ENCODE measurements around the gene QSOX1.
A peak's percentile ranks its signal among the peaks of the same experiment; 100 is the strongest.

The QSOX1 gene

GRCh38 chr1:180154325-180155181 lies at the start of gene QSOX1:
QSOX1 (plus strand) TSS chr1:180154869; CDS start chr1:180154908, 39 bp downstream.
- H3K4me3 ChIP-seq (ENCODE audit: control insufficient read depth, low read depth, low read length), result peak within 1 kb of the TSS; percentile 92
- peak; percentile 41 for DNase-seq (ENCODE audit: low read depth)
- TF ChIP-seq CTCF (IDR thresholded peaks at IDR 0.05; ENCODE audit: control insufficient read depth, insufficient read depth, low read depth, low read length, missing control alignments), result no peak

- TF ChIP-seq CTCF (IDR thresholded peaks at IDR 0.05; ENCODE audit: control insufficient read depth, insufficient read depth, low read depth, low read length, missing control alignments), result no peak
- DNase-seq (ENCODE audit: low read depth), result no peak
- no peak overlapping the region for H3K4me3 ChIP-seq (ENCODE audit: control insufficient read depth, low read depth, low read length)
Measured at GRCh38 chr1:180112091-180112490, 42.6 kb upstream of the QSOX1 start.

GRCh38 chr1:180112984-180113647 lies 41.6 kb upstream of the QSOX1 start:
- TF ChIP-seq CTCF (IDR thresholded peaks at IDR 0.05; ENCODE audit: control insufficient read depth, insufficient read depth, low read depth, low read length, missing control alignments), result no peak
- no peak overlapping the region for H3K4me3 ChIP-seq (ENCODE audit: control insufficient read depth, low read depth, low read length)
- DNase-seq (ENCODE audit: low read depth), result no peak

GRCh38 chr1:180114396-180114945 lies 40.2 kb upstream of the QSOX1 start:
- no peak overlapping the region for H3K4me3 ChIP-seq (ENCODE audit: control insufficient read depth, low read depth, low read length)
- no peak for DNase-seq (ENCODE audit: low read depth)
- TF ChIP-seq CTCF (IDR thresholded peaks at IDR 0.05; ENCODE audit: control insufficient read depth, insufficient read depth, low read depth, low read length, missing control alignments), result no peak

GRCh38 chr1:180116964-180117763 lies 37.5 kb upstream of the QSOX1 start:
- TF ChIP-seq CTCF (IDR thresholded peaks at IDR 0.05; ENCODE audit: control insufficient read depth, insufficient read depth, low read depth, low read length, missing control alignments), result no peak
- H3K4me3 ChIP-seq (ENCODE audit: control insufficient read depth, low read depth, low read length), result no peak overlapping the region
- DNase-seq (ENCODE audit: low read depth), result no peak

GRCh38 chr1:180117764-180118116 lies 36.9 kb upstream of the QSOX1 start:
- no peak overlapping the region for H3K4me3 ChIP-seq (ENCODE audit: control insufficient read depth, low read depth, low read length)
- DNase-seq (ENCODE audit: low read depth), result peak; percentile 49
- TF ChIP-seq CTCF (IDR thresholded peaks at IDR 0.05; ENCODE audit: control insufficient read depth, insufficient read depth, low read depth, low read length, missing control alignments), result no peak

All from AG09309 (cell line).